T-helper 17 cell (primary cell): ENCODE results near the gene XRRA1. TPM values are rescaled to one million over a fixed set of nuclear protein-coding genes. Genes with fewer than 3 reads are reported as not detected.
A peak's percentile ranks its signal among the peaks of the same experiment; 100 is the strongest.

Experiments
- ATAC-seq: fragments of 150-1000 bp; cut with Tn5 transposase; 2 replicates; pipeline ENCODE4 v1.10.0; 2021; ENCODE audit warnings: mild to moderate bottlenecking, moderate library complexity
- DNase-seq, 3 donors: peaks; one replicate each; pipeline versions ENCODE4 v3.0.0 to v3.0.0-alpha.2; 2020 to 2021
- H3K9me3 ChIP-seq: one replicate; pipeline ENCODE4 v1.7.0; 2013; ENCODE audit warnings: low read length, mild to moderate bottlenecking; ENCODE audit not compliant: control insufficient read depth, poor library complexity, severe bottlenecking
- H3K27ac Mint-ChIP-seq: one replicate; pipeline ENCODE4 v1.8.0; 2022; ENCODE audit warnings: mild to moderate bottlenecking, moderate library complexity, mixed read lengths
- H3K27me3 Mint-ChIP-seq: one replicate; pipeline ENCODE4 v1.8.0; 2022; ENCODE audit warnings: mixed read lengths
- H3K36me3 Mint-ChIP-seq: one replicate; pipeline ENCODE4 v1.8.0; 2022; ENCODE audit warnings: low read depth, mixed read lengths
- H3K4me1 Mint-ChIP-seq: one replicate; pipeline ENCODE4 v1.8.0; 2022; ENCODE audit warnings: mild to moderate bottlenecking, mixed read lengths
- H3K4me3 Mint-ChIP-seq: one replicate; pipeline ENCODE4 v1.8.0; 2022; ENCODE audit warnings: mild to moderate bottlenecking, moderate library complexity, mixed read lengths
- total RNA-seq, 4 donors: library from RNA in 2 of 4; stranded (reverse) in 2 of 4; gene quantifications; one replicate each; pipeline ENCODE4 v1.2.3 and lab custom pipeline; 2022 to 2026

Gene XRRA1
- total RNA-seq, 2 donors from 2014 or later = 10.1 to 16.3 TPM

- no peak overlapping the region for H3K4me3 Mint-ChIP-seq
- no peaks in the 10 kb centered on the region for H3K9me3 ChIP-seq
- DNase-seq (no peak), ATAC-seq (no peak)
- peaks cover 13% of the 10 kb centered on the region for H3K36me3 Mint-ChIP-seq
- peak overlapping the region; percentile 11 for H3K27ac Mint-ChIP-seq
- peaks cover 19% of the 10 kb centered on the region for H3K4me1 Mint-ChIP-seq
- H3K27me3 Mint-ChIP-seq = no peaks in the 10 kb centered on the region
Measured at GRCh38 chr11:74849525-74850391, 99.1 kb downstream of the XRRA1 start.

- Mint-ChIP-seq H3K4me3 (no peak overlapping the region), H3K27ac (peak overlapping the region; percentile 67), H3K36me3 (peaks cover 13% of the 10 kb centered on the region), H3K27me3 (no peaks in the 10 kb centered on the region), H3K4me1 (peaks cover 19% of the 10 kb centered on the region)
- no peak for DNase-seq
- no peaks in the 10 kb centered on the region for H3K9me3 ChIP-seq
- no peak for ATAC-seq
Measured at GRCh38 chr11:74847895-74848294, 101.0 kb downstream of the XRRA1 start.

- no peaks in the 10 kb centered on the region for H3K27me3 Mint-ChIP-seq
- no peak for ATAC-seq
- DNase-seq = no peak
- H3K9me3 ChIP-seq = no peaks in the 10 kb centered on the region
- H3K36me3 Mint-ChIP-seq = peaks cover 13% of the 10 kb centered on the region
- H3K4me3 Mint-ChIP-seq = no peak overlapping the region
- peak overlapping the region; percentile 67 for H3K27ac Mint-ChIP-seq
- peaks cover 19% of the 10 kb centered on the region for H3K4me1 Mint-ChIP-seq
Measured at GRCh38 chr11:74847395-74847794, 101.5 kb downstream of the XRRA1 start.

- H3K9me3 ChIP-seq = no peaks in the 10 kb centered on the region
- H3K4me1 Mint-ChIP-seq = peaks cover 19% of the 10 kb centered on the region
- peaks cover 13% of the 10 kb centered on the region for H3K36me3 Mint-ChIP-seq
- DNase-seq = no peak
- H3K4me3 Mint-ChIP-seq = no peak overlapping the region
- peak overlapping the region; percentile 67 for H3K27ac Mint-ChIP-seq
- ATAC-seq = no peak
- H3K27me3 Mint-ChIP-seq = no peaks in the 10 kb centered on the region
Measured at GRCh38 chr11:74846770-74847169, 102.1 kb downstream of the XRRA1 start.

- DNase-seq = no peak
- H3K27ac Mint-ChIP-seq = peak overlapping the region; percentile 67
- H3K27me3 Mint-ChIP-seq = no peaks in the 10 kb centered on the region
- H3K4me1 Mint-ChIP-seq = peaks cover 19% of the 10 kb centered on the region
- H3K36me3 Mint-ChIP-seq = peaks cover 13% of the 10 kb centered on the region
- no peak for ATAC-seq
- no peaks in the 10 kb centered on the region for H3K9me3 ChIP-seq
- H3K4me3 Mint-ChIP-seq = no peak overlapping the region
Measured at GRCh38 chr11:74845978-74846517, 102.8 kb downstream of the XRRA1 start.

- Mint-ChIP-seq H3K4me1 (peaks cover 19% of the 10 kb centered on the region), H3K27ac (no peak overlapping the region), H3K27me3 (no peaks in the 10 kb centered on the region), H3K36me3 (peaks cover 13% of the 10 kb centered on the region), H3K4me3 (no peak overlapping the region)
- ATAC-seq = no peak
- no peak for DNase-seq
- H3K9me3 ChIP-seq = no peaks in the 10 kb centered on the region
Measured at GRCh38 chr11:74844865-74845264, 104.0 kb downstream of the XRRA1 start.

GRCh38 chr11:74844072-74844471 lies 104.8 kb downstream of the XRRA1 start:
- DNase-seq (no peak), ATAC-seq (no peak)
- peaks cover 19% of the 10 kb centered on the region for H3K4me1 Mint-ChIP-seq
- peaks cover 13% of the 10 kb centered on the region for H3K36me3 Mint-ChIP-seq
- no peaks in the 10 kb centered on the region for H3K27me3 Mint-ChIP-seq
- H3K4me3 Mint-ChIP-seq = no peak overlapping the region
- no peak overlapping the region for H3K27ac Mint-ChIP-seq
- no peaks in the 10 kb centered on the region for H3K9me3 ChIP-seq

- ATAC-seq (no peak), DNase-seq (no peak)
- no peaks in the 10 kb centered on the region for H3K27me3 Mint-ChIP-seq
- peaks cover 20% of the 10 kb centered on the region for H3K4me1 Mint-ChIP-seq
- H3K9me3 ChIP-seq = no peaks in the 10 kb centered on the region
- H3K27ac Mint-ChIP-seq = no peak overlapping the region
- H3K4me3 Mint-ChIP-seq = no peak overlapping the region
- peaks cover 11% of the 10 kb centered on the region for H3K36me3 Mint-ChIP-seq
Measured at GRCh38 chr11:74842967-74843366, 105.9 kb downstream of the XRRA1 start.

- Mint-ChIP-seq H3K4me3 (no peak overlapping the region), H3K27me3 (no peaks in the 10 kb centered on the region), H3K27ac (no peak overlapping the region), H3K4me1 (peaks cover 6% of the 10 kb centered on the region), H3K36me3 (peaks cover 11% of the 10 kb centered on the region)
- DNase-seq (no peak), ATAC-seq (no peak)
- H3K9me3 ChIP-seq = no peaks in the 10 kb centered on the region
Measured at GRCh38 chr11:74840486-74840885, 108.4 kb downstream of the XRRA1 start.

- Mint-ChIP-seq H3K27me3 (no peaks in the 10 kb centered on the region), H3K4me1 (peaks cover 4% of the 10 kb centered on the region), H3K36me3 (peaks cover 14% of the 10 kb centered on the region), H3K4me3 (no peak overlapping the region), H3K27ac (no peak overlapping the region)
- no peak for ATAC-seq
- no peak for DNase-seq
- H3K9me3 ChIP-seq = no peaks in the 10 kb centered on the region
Measured at GRCh38 chr11:74839971-74840370, 108.9 kb downstream of the XRRA1 start.

- Mint-ChIP-seq H3K4me3 (no peak overlapping the region), H3K27ac (no peak overlapping the region), H3K36me3 (peaks cover 16% of the 10 kb centered on the region), H3K27me3 (no peaks in the 10 kb centered on the region), H3K4me1 (peaks cover 4% of the 10 kb centered on the region)
- ATAC-seq (no peak), DNase-seq (no peak)
- H3K9me3 ChIP-seq = no peaks in the 10 kb centered on the region
Measured at GRCh38 chr11:74839446-74839845, 109.4 kb downstream of the XRRA1 start.

GRCh38 chr11:74838188-74838587 lies 110.7 kb downstream of the XRRA1 start:
- Mint-ChIP-seq H3K36me3 (peaks cover 13% of the 10 kb centered on the region), H3K4me1 (peaks cover 8% of the 10 kb centered on the region), H3K27me3 (no peaks in the 10 kb centered on the region), H3K4me3 (no peak overlapping the region), H3K27ac (no peak overlapping the region)
- ATAC-seq (no peak), DNase-seq (no peak)
- H3K9me3 ChIP-seq = no peaks in the 10 kb centered on the region

- no peak overlapping the region for H3K27ac Mint-ChIP-seq
- DNase-seq (no peak), ATAC-seq (no peak)
- H3K36me3 Mint-ChIP-seq = peaks cover 13% of the 10 kb centered on the region
- H3K4me3 Mint-ChIP-seq = no peak overlapping the region
- H3K4me1 Mint-ChIP-seq = peaks cover 11% of the 10 kb centered on the region
- no peaks in the 10 kb centered on the region for H3K27me3 Mint-ChIP-seq
- no peaks in the 10 kb centered on the region for H3K9me3 ChIP-seq
Measured at GRCh38 chr11:74837191-74837590, 111.7 kb downstream of the XRRA1 start.

GRCh38 chr11:74826901-74827300 lies 122.0 kb downstream of the XRRA1 start:
- no peak for DNase-seq
- H3K27ac Mint-ChIP-seq = no peak overlapping the region
- no peak for ATAC-seq
- no peak overlapping the region for H3K4me3 Mint-ChIP-seq
- peaks cover 4% of the 10 kb centered on the region for H3K9me3 ChIP-seq
- no peaks in the 10 kb centered on the region for H3K4me1 Mint-ChIP-seq
- H3K27me3 Mint-ChIP-seq = no peaks in the 10 kb centered on the region
- H3K36me3 Mint-ChIP-seq = peaks cover 7% of the 10 kb centered on the region
